ENCODE data around the gene MAST2.
"Not testable (repeated sequence)": the region's sequence is repeated elsewhere in the genome, so short reads cannot be mapped to it uniquely, and the experiment has no call there.

MAST2 gene

GRCh38 chr1:45906883-45907282, 103.5 kb downstream of the MAST2 start:
- DNase-seq: no peak

GRCh38 chr1:45908611-45909140, 105.3 kb downstream of the MAST2 start:
- DNase-seq: no peak

DNA sequence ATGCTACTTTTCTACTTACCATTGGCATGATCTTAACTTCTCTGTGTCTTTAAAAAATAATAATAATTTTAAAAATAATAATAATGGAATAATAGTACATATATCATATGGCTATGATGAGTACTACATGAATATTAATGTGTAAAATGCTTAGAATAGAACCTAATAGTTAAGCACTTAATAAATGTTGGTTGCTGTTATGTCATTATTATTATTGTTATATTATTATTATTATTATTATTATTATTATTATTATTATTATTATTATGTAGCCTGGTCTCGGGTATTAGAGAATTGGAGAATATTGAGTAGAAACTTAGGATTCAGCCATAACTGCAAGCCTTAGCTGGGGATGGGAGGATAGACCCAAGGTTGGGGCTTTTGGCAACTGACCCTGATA, 108.2 kb downstream of the MAST2 start:
- no peak for DNase-seq

GRCh38 chr1:45913183-45913683, 109.8 kb downstream of the MAST2 start:
- no peak for DNase-seq

- no peak for DNase-seq
Observed at GRCh38 chr1:45913731-45914501, 110.5 kb downstream of the MAST2 start.

DNA sequence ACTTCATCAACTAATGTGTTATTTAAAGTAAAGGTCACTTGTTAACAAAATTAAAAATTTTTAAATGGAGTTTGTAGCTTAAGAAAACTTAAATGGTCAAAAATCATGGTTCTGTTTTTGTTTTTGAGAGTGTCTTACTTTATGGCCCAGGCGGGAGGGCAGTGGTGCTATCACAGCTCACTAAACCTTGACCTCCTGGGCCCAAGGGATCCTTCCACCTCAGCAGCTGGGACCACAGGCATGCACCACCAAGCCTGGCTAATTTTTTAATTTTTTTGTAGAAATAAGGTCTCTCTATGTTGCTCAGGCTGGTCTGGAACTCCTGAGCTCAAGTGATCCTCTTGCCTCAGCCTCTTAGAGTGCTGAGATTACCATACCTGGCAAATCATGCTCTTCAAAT, 111.4 kb downstream of the MAST2 start:
- DNase-seq: no peak

- DNase-seq: no peak
Observed at GRCh38 chr1:45922374-45922773, 119.0 kb downstream of the MAST2 start.

DNA sequence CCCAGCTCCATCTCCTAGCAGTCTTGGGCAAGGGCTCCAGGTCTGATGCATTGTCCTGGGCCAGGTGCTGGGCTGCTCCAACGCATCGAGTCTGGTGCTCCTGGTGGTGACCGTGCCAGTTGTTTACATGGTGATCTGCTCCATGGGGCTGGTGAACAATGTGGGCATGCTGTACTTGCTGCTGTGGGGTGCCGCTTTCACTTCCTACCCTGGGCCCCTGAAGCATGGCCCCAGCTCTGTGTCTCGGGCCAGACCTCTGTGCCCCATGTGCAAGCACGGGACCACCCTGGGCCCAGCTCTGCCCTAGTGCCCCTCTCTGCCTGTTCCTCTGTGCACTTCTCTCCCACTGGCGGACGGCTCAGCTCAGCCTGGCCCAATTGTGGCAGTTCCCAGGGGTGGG, 119.4 kb downstream of the MAST2 start:
- DNase-seq: no peak

- DNase-seq: no peak
Observed at GRCh38 chr1:45923343-45923742, 119.9 kb downstream of the MAST2 start.

- DNase-seq: no peak
Observed at GRCh38 chr1:45924736-45925135, 121.3 kb downstream of the MAST2 start.

DNA sequence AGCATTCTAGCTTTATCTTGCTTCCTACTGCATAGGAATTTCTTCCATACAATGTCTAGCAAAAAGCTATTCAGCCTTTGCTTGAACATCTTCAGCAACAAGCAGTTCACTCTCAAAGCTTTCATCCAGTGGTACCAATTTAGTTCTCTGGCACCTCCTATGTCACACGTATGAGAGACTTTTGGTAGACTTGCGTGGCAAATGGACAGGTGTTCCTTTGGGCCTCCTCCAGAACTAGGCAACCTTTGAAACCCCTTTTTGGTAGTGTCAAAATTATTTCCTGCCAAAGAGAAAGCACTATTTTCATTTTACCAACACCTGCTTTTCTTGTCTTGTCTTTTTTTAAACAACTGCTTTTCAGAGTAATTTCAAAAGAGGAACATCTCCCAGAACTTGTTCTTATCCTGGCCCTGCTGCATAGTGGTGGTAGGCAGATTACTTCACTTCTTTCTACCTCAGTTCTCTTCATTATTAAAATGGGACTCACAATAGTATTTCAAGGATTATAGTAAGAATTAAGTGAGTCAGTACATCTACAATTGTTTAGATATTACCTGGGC, 122.4 kb downstream of the MAST2 start:
- DNase-seq: no peak

DNA sequence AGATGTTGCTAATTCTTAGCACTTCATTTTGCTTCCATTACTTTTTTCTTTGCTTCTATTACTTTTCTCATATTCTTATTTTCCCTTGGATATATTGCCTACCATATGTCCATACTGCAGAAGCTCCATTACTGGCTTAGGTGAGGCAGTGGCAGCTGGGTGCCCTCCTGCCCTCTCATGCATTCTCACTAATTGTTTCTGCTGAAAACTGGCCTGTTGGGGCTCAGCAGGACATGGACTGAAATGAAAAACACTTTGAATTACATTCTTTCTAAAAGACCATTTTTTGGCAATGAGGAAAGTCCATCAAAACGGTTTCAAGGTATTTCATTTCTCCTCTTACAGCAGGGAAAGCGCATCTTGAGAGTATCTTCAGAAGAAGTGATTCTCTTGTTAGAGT, 122.9 kb downstream of the MAST2 start:
- no peak for DNase-seq

DNA sequence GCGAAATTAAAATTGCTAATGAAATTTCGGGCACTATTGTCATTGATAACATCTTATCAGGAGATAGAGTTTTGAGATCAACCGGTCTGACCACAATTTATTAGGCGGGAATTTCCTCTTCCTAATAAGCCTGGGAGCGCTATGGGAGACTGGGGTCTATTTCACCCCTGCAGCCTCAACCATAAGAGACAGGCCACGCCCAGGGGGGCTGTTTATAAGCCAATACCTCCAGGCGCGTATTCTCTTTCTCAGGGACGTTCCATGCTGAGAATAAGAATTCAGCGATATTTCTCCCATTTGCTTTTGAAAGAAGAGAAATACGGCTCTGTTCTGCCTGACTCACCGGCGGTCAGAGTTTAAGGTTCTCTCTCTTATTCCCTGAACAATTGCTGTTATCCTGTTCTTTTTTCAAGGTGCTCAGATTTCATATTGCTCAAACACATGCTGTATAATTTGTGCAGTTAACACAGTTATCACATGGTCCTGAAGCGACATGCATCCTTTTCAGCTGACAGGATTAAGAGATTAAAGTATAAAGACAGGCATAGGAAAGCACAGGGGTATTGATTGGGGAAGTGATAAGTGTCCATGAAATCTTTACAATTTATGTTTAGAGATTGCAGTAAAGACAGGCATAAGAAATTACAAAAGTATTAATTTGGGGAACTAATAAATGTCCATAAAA, 124.0 kb downstream of the MAST2 start:
- DNase-seq: not testable (repeated sequence)

DNA sequence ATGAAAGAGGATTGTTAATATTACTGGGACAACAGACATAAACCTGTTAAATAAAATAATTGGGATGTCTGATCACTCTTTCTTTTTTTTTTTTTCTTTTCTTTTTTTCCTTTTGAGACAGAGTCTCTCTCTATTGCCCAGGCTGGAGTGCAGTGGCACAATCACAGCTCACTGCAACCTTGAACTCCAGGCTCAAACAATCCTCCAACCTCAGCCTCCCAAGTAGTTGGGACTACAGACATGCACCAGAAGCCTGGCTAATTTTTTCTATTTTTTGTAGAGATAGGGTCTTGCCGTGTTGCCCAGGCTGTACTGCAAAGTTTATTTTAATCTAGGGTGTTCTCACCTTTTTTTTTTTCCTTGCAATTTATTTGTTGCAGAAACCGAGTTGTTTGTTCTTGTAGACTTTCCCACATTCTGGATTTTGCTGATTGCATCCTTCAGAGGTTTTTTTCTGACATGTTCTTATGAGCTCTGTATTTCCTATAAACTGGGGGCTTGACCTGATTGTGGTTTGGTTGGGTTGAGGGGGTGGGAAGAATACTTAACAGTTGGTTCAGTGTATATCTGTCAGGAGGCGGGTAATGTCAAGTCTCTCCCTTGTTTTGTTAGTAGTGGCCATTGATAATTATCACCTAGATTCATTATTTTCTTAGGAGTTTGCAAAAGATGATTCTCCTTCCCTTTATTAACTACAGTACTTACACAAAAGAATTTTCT, 125.2 kb downstream of the MAST2 start:
- DNase-seq: no peak

- DNase-seq: no peak
Observed at GRCh38 chr1:45929257-45929687, 125.9 kb downstream of the MAST2 start.

- no peak for DNase-seq
Observed at GRCh38 chr1:45930258-45931150, 127.1 kb downstream of the MAST2 start.

GRCh38 chr1:45932205-45932604, 128.8 kb downstream of the MAST2 start:
- DNase-seq: not testable (repeated sequence)

GRCh38 chr1:45934947-45935346, 131.5 kb downstream of the MAST2 start:
- DNase-seq: no peak

- DNase-seq: no peak
Observed at GRCh38 chr1:45938029-45938428, 134.6 kb downstream of the MAST2 start.

GRCh38 chr1:45942411-45942810, 139.0 kb downstream of the MAST2 start:
- no peak for DNase-seq

GRCh38 chr1:45943185-45943584, 139.8 kb downstream of the MAST2 start:
- no peak for DNase-seq

DNA sequence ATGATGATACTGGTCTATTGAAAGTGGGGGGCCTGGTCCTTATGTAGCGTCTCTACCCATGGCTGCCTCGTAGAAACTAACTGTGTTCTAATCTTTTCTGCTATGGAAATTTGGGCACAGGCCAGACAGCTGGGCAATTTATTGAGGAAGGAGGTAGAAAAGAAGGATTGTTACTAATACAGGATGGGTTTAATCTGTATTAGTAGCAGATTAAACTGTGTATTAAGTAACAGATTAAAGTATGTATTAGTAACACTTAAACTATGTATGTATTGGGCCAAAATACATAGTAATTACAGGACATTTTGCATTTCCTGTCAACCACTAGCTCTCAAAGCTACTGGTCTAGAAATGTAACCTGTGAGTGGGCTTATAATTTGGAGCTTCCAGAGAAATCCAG, 142.0 kb downstream of the MAST2 start:
- no peak for DNase-seq

All from stimulated activated CD4-positive, alpha-beta T cell treated with anti-CD3 and anti-CD28 coated beads, Interleukin-2, amount 100 ng/mL, for 48 hours (primary cell).